HCT116 (cell line): Measurements from ENCODE around the gene RPL10A. TPM values are rescaled to one million over a fixed set of nuclear protein-coding genes. Genes with fewer than 3 reads are reported as not detected.

Experiments
- ATAC-seq: fragments of 200-7000 bp; cut with Tn5 transposase; 2 replicates; pipeline ENCODE4 v1.9.1; 2020; ENCODE audit warnings: mild to moderate bottlenecking, moderate library complexity
- BruUV-seq: library from RNA; stranded (reverse); fragments of 400-500 nt; replicated peaks from 2 replicates; lab custom pipeline; 2021; lab: Mats Ljungman, UMichigan
- CTCF ChIA-PET: fragments of 300-600 bp; sonication (Branson Sonifier 250); formaldehyde crosslinking; loops from one replicate; lab custom pipeline; 2021; ENCODE audit warnings: antibody characterized with exemption; lab: Charles Lee
- POLR2A ChIA-PET: fragments of 300-600, 350-600 bp; sonication (Branson Sonifier 250); formaldehyde crosslinking; loops from one replicate; lab custom pipeline; 2021; ENCODE audit warnings: antibody characterized with exemption; lab: Charles Lee
- RAD21 ChIA-PET, 2 experiments: fragments of 300-600 bp; sonication (Branson Sonifier 250); formaldehyde crosslinking; loops; one replicate each; lab custom pipeline; 2023; ENCODE audit warnings: low total read pairs in 2 of 2; ENCODE audit not compliant: uncharacterized antibody in 2 of 2, unreplicated experiment in 2 of 2, low non-redundant PET in 1 of 2; lab: Charles Lee
- DNase-seq: peaks from one replicate; pipeline ENCODE4 v3.0.0-alpha.2; 2010; ENCODE audit warnings: low read depth, low spot score
- H2AFZ ChIP-seq: fragments of 200-600 bp; shearing (Covaris generic), sonication (generic); 2 replicates; pipeline ENCODE4 v1.6.1; 2017; ENCODE audit warnings: low read depth, mixed run types, mixed read lengths, antibody characterized with exemption, low read length; ENCODE audit not compliant: poor library complexity, severe bottlenecking
- H3K27ac ChIP-seq: 2 replicates; pipeline ENCODE4 v1.5.1; 2012; ENCODE audit warnings: low read depth, low read length
- H3K27me3 ChIP-seq: fragments of 200-600 bp; sonication (generic); 2 replicates; pipeline ENCODE4 v1.6.1; 2016; ENCODE audit warnings: mixed run types, low read length, mixed read lengths; ENCODE audit not compliant: insufficient read depth
- H3K36me3 ChIP-seq, 2 experiments: fragments of 200-500 bp in 1 of 2; fragments of 200-600 bp in 1 of 2; sonication (Bioruptor generic) in 1 of 2; sonication (generic) in 1 of 2; 2 replicates each; pipeline versions ENCODE4 v1.5.1 to v1.6.1; 2014 to 2016; ENCODE audit warnings: low read length in 2 of 2, inconsistent platforms in 1 of 2, mixed read lengths in 1 of 2, mixed run types in 1 of 2; ENCODE audit not compliant: insufficient read depth in 2 of 2, control insufficient read depth in 1 of 2
- H3K4me1 ChIP-seq, 2 experiments: fragments of 200-600 bp in 1 of 2; sonication (generic) in 1 of 2; 2 replicates each; pipeline versions ENCODE4 v1.5.1 to v1.6.1; 2012 to 2017; ENCODE audit warnings: low read length in 2 of 2, inconsistent platforms in 1 of 2, mild to moderate bottlenecking in 1 of 2, mixed read lengths in 1 of 2, mixed run types in 1 of 2, moderate library complexity in 1 of 2; ENCODE audit not compliant: insufficient read depth in 2 of 2, control insufficient read depth in 1 of 2
- H3K4me2 ChIP-seq: fragments of 200-600 bp; sonication (generic); 2 replicates; pipeline ENCODE4 v1.6.1; 2017; ENCODE audit warnings: mixed run types, low read length, mixed read lengths
- H3K4me3 ChIP-seq, 2 experiments: fragments of 200-600 bp in 1 of 2; sonication (generic) in 1 of 2; replicated peaks in 1 of 2; 2 replicates each; pipeline ENCODE4 v1.5.1; 2011 to 2016; ENCODE audit warnings: low read length in 2 of 2, control low read depth in 1 of 2, low read depth in 1 of 2, mild to moderate bottlenecking in 1 of 2, mixed read lengths in 1 of 2, mixed run types in 1 of 2
- H3K79me2 ChIP-seq: fragments of 200-600 bp; sonication (generic); 2 replicates; pipeline ENCODE4 v1.6.1; 2017; ENCODE audit warnings: mild to moderate bottlenecking, mixed run types, low read length, moderate library complexity, mixed read lengths; ENCODE audit not compliant: insufficient read depth
- H3K9ac ChIP-seq: fragments of 200-600 bp; sonication (generic); 2 replicates; pipeline ENCODE4 v1.6.1; 2016; ENCODE audit warnings: low read length, mixed read lengths
- H3K9me2 ChIP-seq: fragments of 200-600 bp; sonication (generic), shearing (Covaris generic); 2 replicates; pipeline ENCODE4 v1.6.1; 2017; ENCODE audit warnings: mixed run types, mild to moderate bottlenecking, moderate library complexity; ENCODE audit not compliant: insufficient read depth
- H3K9me3 ChIP-seq, 2 experiments: fragments of 200-500 bp in 1 of 2; fragments of 200-600 bp in 1 of 2; sonication (Bioruptor generic) in 1 of 2; sonication (generic) in 1 of 2; 2 replicates each; pipeline ENCODE4 v1.6.1; 2014 to 2017; ENCODE audit warnings: low read length in 2 of 2, mixed read lengths in 2 of 2, inconsistent platforms in 1 of 2, low read depth in 1 of 2, mild to moderate bottlenecking in 1 of 2, mixed run types in 1 of 2, moderate library complexity in 1 of 2; ENCODE audit not compliant: control insufficient read depth in 1 of 2, insufficient read depth in 1 of 2
- H4K20me1 ChIP-seq: fragments of 200-600 bp; sonication (generic), shearing (Covaris generic); 2 replicates; pipeline ENCODE4 v1.6.1; 2017; ENCODE audit warnings: mixed run types, mild to moderate bottlenecking, moderate library complexity; ENCODE audit not compliant: insufficient read depth
- EZH2 ChIP-seq: fragments of 200-600 bp; sonication (generic); IDR thresholded peaks from 2 replicates; pipeline ENCODE4 v1.6.1; 2017; ENCODE audit warnings: antibody characterized with exemption, mixed run types
- JUND ChIP-seq: IDR thresholded peaks from 2 replicates; pipeline ENCODE4 v1.6.1; 2012
- POLR2AphosphoS5 ChIP-seq: IDR thresholded peaks from 2 replicates; pipeline ENCODE4 v1.6.1; 2011; ENCODE audit warnings: mild to moderate bottlenecking, low read depth, low read length, moderate library complexity
- SIN3A ChIP-seq: IDR thresholded peaks from 2 replicates; pipeline ENCODE4 v1.6.1; 2012; ENCODE audit warnings: low read depth
- SP1 ChIP-seq: IDR thresholded peaks from 2 replicates; pipeline ENCODE4 v1.6.1; 2012; ENCODE audit warnings: low read depth
- SRF ChIP-seq: IDR thresholded peaks from 2 replicates; pipeline ENCODE4 v1.6.1; 2012; ENCODE audit warnings: low read depth
- ZFX ChIP-seq: fragments of 450-650 bp; IDR thresholded peaks from 2 replicates; pipeline ENCODE4 v1.6.1; 2017
- intact Hi-C: fragments of 100-400 bp; cut with micrococcal nuclease; formaldehyde crosslinking; loops from 2 replicates; pipeline ENCODE4 v1.10.0; 2022
- total RNA-seq: library from RNA; stranded (reverse); gene quantifications from one replicate; pipeline ENCODE4 v1.2.1, GENCODE V29; 2021; ENCODE audit not compliant: unreplicated experiment

Gene RPL10A
- total RNA-seq, 1 experiment from 2014 or later = 1,981 TPM

- TF ChIP-seq JUND = no peak
- TF ChIP-seq ZFX = no peak
- TF ChIP-seq POLR2AphosphoS5 = no peak
- no peak for TF ChIP-seq SRF
- no peak for TF ChIP-seq SP1
- no peak for TF ChIP-seq EZH2
- no peak for TF ChIP-seq SIN3A
- TF ChIP-seq, all 23 proteins: peak for 0
These were observed 25.2 kb downstream of the RPL10A start (continued) for GRCh38 chr6:35493307-35493983.

- H3K4me2 ChIP-seq = no peak overlapping the region
- no peak overlapping the region for H3K4me3 ChIP-seq
- H3K27me3 ChIP-seq = no peaks in the 10 kb centered on the region
- H3K36me3 ChIP-seq = no peaks in the 10 kb centered on the region
- H3K9me2 ChIP-seq = no peaks in the 10 kb centered on the region
- ChIA-PET POLR2A (no interaction called here), CTCF (no interaction called here), RAD21 (no interaction called here)
- peaks cover 55% of the 10 kb centered on the region for H3K79me2 ChIP-seq
- DNase-seq = no peak
- H2AFZ ChIP-seq = no peak overlapping the region
- H4K20me1 ChIP-seq = no peaks in the 10 kb centered on the region
- no peaks in the 10 kb centered on the region for H3K9me3 ChIP-seq
- no peak for ATAC-seq
- no peak overlapping the region for H3K27ac ChIP-seq
- H3K4me1 ChIP-seq = peaks cover 45 to 68% of the 10 kb centered on the region in 2 experiments
- H3K9ac ChIP-seq = no peak overlapping the region
- intact Hi-C loops = no loop called here
- no TSS peak for BruUV-seq
- TF ChIP-seq POLR2AphosphoS5 (no peak), SIN3A (no peak), SRF (no peak)
These were observed 26.0 kb downstream of the RPL10A start for GRCh38 chr6:35494161-35494563.
